HFFc6 (cell line): Measurements from ENCODE around the gene BTN3A1. TPM values are rescaled to one million over a fixed set of nuclear protein-coding genes. Genes with fewer than 3 reads are reported as not detected.
A peak's percentile ranks its signal among the peaks of the same experiment; 100 is the strongest.
"Not testable (repeated sequence)": the region's sequence is repeated elsewhere in the genome, so short reads cannot be mapped to it uniquely, and the experiment has no call there.

Experiments used
- DNase-seq: peaks from one replicate; pipeline ENCODE4 v3.0.0-alpha.2; 2018
- H3K27ac Mint-ChIP-seq: 2 replicates; pipeline ENCODE4 v1.8.0; 2020; ENCODE audit warnings: mild to moderate bottlenecking, mixed read lengths
- H3K27me3 Mint-ChIP-seq: 2 replicates; pipeline ENCODE4 v1.8.0; 2021; ENCODE audit warnings: mild to moderate bottlenecking, moderate library complexity, mixed read lengths; ENCODE audit not compliant: insufficient read depth
- H3K36me3 Mint-ChIP-seq: 2 replicates; pipeline ENCODE4 v1.8.0; 2021; ENCODE audit warnings: low read depth, mixed read lengths
- H3K4me1 Mint-ChIP-seq: 2 replicates; pipeline ENCODE4 v1.8.0; 2020; ENCODE audit warnings: low read depth, mixed read lengths
- H3K4me3 Mint-ChIP-seq: 2 replicates; pipeline ENCODE4 v1.8.0; 2020; ENCODE audit warnings: mild to moderate bottlenecking, moderate library complexity, mixed read lengths
- H3K9me3 Mint-ChIP-seq: 2 replicates; pipeline ENCODE4 v1.8.0; 2020; ENCODE audit warnings: mild to moderate bottlenecking, mixed read lengths
- CTCF ChIP-seq: fragments of 200-600 bp; sonication (generic); IDR thresholded peaks from 2 replicates; pipeline ENCODE4 v1.5.0; 2021; ENCODE audit warnings: antibody characterized with exemption, mild to moderate bottlenecking
- long read RNA-seq: library from polyadenylated mRNA; unstranded; transcript quantifications from one replicate; pipeline ENCODE4 v2.0.0, GENCODE V29; 2019
- total RNA-seq, 6 experiments: library from RNA; stranded (reverse); fragmentation: NEBNext Ultra II Directional; extraction: Animal tissue kit (Norgen Biotek cat#: 25700); gene quantifications; 2 replicates in 1 of 6; 3 replicates in 5 of 6; pipeline ENCODE4 v1.2.3, GENCODE V29; 2021

BTN3A1 gene
- total RNA-seq, result 10 to 100 TPM; 10.3 to 16.2 (median 13.8) TPM
- long read RNA-seq, partial matches to known transcripts, result 1 of 7 reads
- long read RNA-seq, other reads (novel, unspliced or antisense), result 6 of 7 reads

GRCh38 chr6:26401987-26402658, at the start of gene BTN3A1:
Gene BTN3A1, plus strand, starts transcription at chr6:26402275. Its CDS starts 3,289 bp downstream, at chr6:26405564.
- DNase-seq, result peak; percentile 72
- peaks cover 31% of the 10 kb centered on the region for H3K4me1 Mint-ChIP-seq
- H3K27me3 Mint-ChIP-seq, result no peaks in the 10 kb centered on the region; the same call in 1 of the 2 replicates
- H3K36me3 Mint-ChIP-seq, result no peaks in the 10 kb centered on the region
- no peak for TF ChIP-seq CTCF
- no peaks in the 10 kb centered on the region for H3K9me3 Mint-ChIP-seq
- peak within 1 kb of the TSS; percentile 93 for H3K4me3 Mint-ChIP-seq
- H3K27ac Mint-ChIP-seq, result peak within 1 kb of the TSS; percentile 92

GRCh38 chr6:26352315-26352714, 49.8 kb upstream of the BTN3A1 start:
- TF ChIP-seq CTCF, result no peak
- H3K4me3 Mint-ChIP-seq, result no peak overlapping the region
- peak overlapping the region; percentile 83 for H3K27ac Mint-ChIP-seq
- H3K9me3 Mint-ChIP-seq, result no peaks in the 10 kb centered on the region
- H3K27me3 Mint-ChIP-seq, result no peaks in the 10 kb centered on the region; the same call in 1 of the 2 replicates
- no peak for DNase-seq
- peaks cover 53% of the 10 kb centered on the region for H3K4me1 Mint-ChIP-seq
- H3K36me3 Mint-ChIP-seq, result no peaks in the 10 kb centered on the region; the same call in 1 of the 2 replicates

GRCh38 chr6:26354162-26354561, 47.9 kb upstream of the BTN3A1 start:
- no peak for TF ChIP-seq CTCF
- peaks cover 53% of the 10 kb centered on the region for H3K4me1 Mint-ChIP-seq
- H3K27ac Mint-ChIP-seq, result peak overlapping the region; percentile 24; the same call in 1 of the 2 replicates
- H3K4me3 Mint-ChIP-seq, result no peak overlapping the region
- H3K27me3 Mint-ChIP-seq, result no peaks in the 10 kb centered on the region; the same call in 1 of the 2 replicates
- DNase-seq, result no peak
- H3K9me3 Mint-ChIP-seq, result no peaks in the 10 kb centered on the region
- H3K36me3 Mint-ChIP-seq, result no peaks in the 10 kb centered on the region; the same call in 1 of the 2 replicates

- peaks cover 47% of the 10 kb centered on the region for H3K4me1 Mint-ChIP-seq
- H3K4me3 Mint-ChIP-seq, result no peak overlapping the region
- H3K9me3 Mint-ChIP-seq, result no peaks in the 10 kb centered on the region
- H3K27ac Mint-ChIP-seq, result no peak overlapping the region; the same call in 1 of the 2 replicates
- TF ChIP-seq CTCF, result no peak
- no peak for DNase-seq
- no peaks in the 10 kb centered on the region; the same call in 1 of the 2 replicates for H3K27me3 Mint-ChIP-seq
- H3K36me3 Mint-ChIP-seq, result no peaks in the 10 kb centered on the region; the same call in 1 of the 2 replicates
Observed at GRCh38 chr6:26355366-26355765, 46.7 kb upstream of the BTN3A1 start.

- H3K27me3 Mint-ChIP-seq, DNase-seq, H3K36me3 Mint-ChIP-seq, H3K4me3 Mint-ChIP-seq, H3K9me3 Mint-ChIP-seq, H3K27ac Mint-ChIP-seq: not testable (repeated sequence)
- peaks cover 34% of the 10 kb centered on the region for H3K4me1 Mint-ChIP-seq
Observed at GRCh38 chr6:26357543-26357942, 44.5 kb upstream of the BTN3A1 start.

GRCh38 chr6:26358511-26358981, 43.5 kb upstream of the BTN3A1 start:
- DNase-seq, result no peak
- H3K9me3 Mint-ChIP-seq, result no peaks in the 10 kb centered on the region
- H3K27me3 Mint-ChIP-seq, result no peaks in the 10 kb centered on the region; the same call in 1 of the 2 replicates
- TF ChIP-seq CTCF, result no peak
- H3K4me3 Mint-ChIP-seq, result no peak overlapping the region
- no peak overlapping the region for H3K27ac Mint-ChIP-seq
- no peaks in the 10 kb centered on the region; the same call in 1 of the 2 replicates for H3K36me3 Mint-ChIP-seq
- H3K4me1 Mint-ChIP-seq, result peaks cover 36% of the 10 kb centered on the region
